GM12878 (cell line): ENCODE results near the gene TMEM161B. TPM values are rescaled to one million over a fixed set of nuclear protein-coding genes. Genes with fewer than 3 reads are reported as not detected.

Source experiments
- ATAC-seq: fragments of 200-7000 bp; cut with Tn5 transposase; 3 replicates; pipeline ENCODE4 v1.9.1; 2020; ENCODE audit warnings: mild to moderate bottlenecking, moderate library complexity
- BruUV-seq: library from RNA; stranded (reverse); fragments of 400-500 nt; replicated peaks from 2 replicates; lab custom pipeline; 2021; lab: Mats Ljungman, UMichigan
- CTCF ChIA-PET: fragments of 300-600 bp; sonication (Branson Sonifier 250); formaldehyde crosslinking; extraction: SDS; loops from one replicate; lab custom pipeline; 2021; ENCODE audit warnings: inconsistent platforms; lab: Yijun Ruan, JAX
- POLR2A ChIA-PET: fragments of 350-600 bp; formaldehyde crosslinking; extraction: SDS; loops from one replicate; lab custom pipeline; 2021; ENCODE audit warnings: inconsistent platforms; lab: Charles Lee
- RAD21 ChIA-PET: fragments of 300-600 bp; sonication (Branson Sonifier 250); formaldehyde crosslinking; loops from one replicate; lab custom pipeline; 2023; ENCODE audit warnings: antibody characterized with exemption; ENCODE audit not compliant: unreplicated experiment; lab: Charles Lee
- SMC1A ChIA-PET: fragments of 300-600 bp; sonication (Branson Sonifier 250); formaldehyde crosslinking; loops from one replicate; lab custom pipeline; 2023; ENCODE audit not compliant: unreplicated experiment, uncharacterized antibody; lab: Charles Lee
- DNase-seq: peaks from one replicate; pipeline ENCODE4 v3.0.0-alpha.2; 2011; ENCODE audit warnings: low read depth, low spot score
- FAIRE-seq: peaks from 3 replicates; lab custom pipeline; 2011; peaks lifted over from hg19 to GRCh38; lab: Jason Lieb, UNC
- H2AFZ ChIP-seq: 2 replicates; pipeline ENCODE4 v1.6.0; 2011; ENCODE audit warnings: low read depth, low read length, control low read depth; ENCODE audit not compliant: control insufficient read depth
- H3K27ac ChIP-seq: 2 replicates; pipeline ENCODE4 v1.5.1; 2011; ENCODE audit warnings: control low read depth; ENCODE audit not compliant: control insufficient read depth, insufficient read depth
- H3K27me3 ChIP-seq, 2 experiments: replicated peaks in 1 of 2; 2 replicates each; pipeline versions ENCODE4 v1.6.0 to v1.6.1; 2011; ENCODE audit warnings: low read length in 1 of 2; ENCODE audit not compliant: control insufficient read depth in 2 of 2, insufficient read depth in 2 of 2
- H3K36me3 ChIP-seq, 2 experiments: 2 replicates each; pipeline ENCODE4 v1.5.1; 2011; ENCODE audit warnings: low read length in 1 of 2; ENCODE audit not compliant: control insufficient read depth in 2 of 2, insufficient read depth in 2 of 2
- H3K4me1 ChIP-seq: 2 replicates; pipeline ENCODE4 v1.6.1; 2011; ENCODE audit warnings: mild to moderate bottlenecking, low read length, moderate library complexity, mixed read lengths; ENCODE audit not compliant: control insufficient read depth, insufficient read depth
- H3K4me2 ChIP-seq: 2 replicates; pipeline ENCODE4 v1.6.0; 2011; ENCODE audit warnings: control low read depth; ENCODE audit not compliant: control insufficient read depth, insufficient read depth
- H3K4me3 ChIP-seq: fragments of 200-600 bp; sonication (generic); 2 replicates; pipeline ENCODE4 v1.5.1; 2016
- H3K79me2 ChIP-seq: 2 replicates; pipeline ENCODE4 v1.6.0; 2011; ENCODE audit warnings: low read length; ENCODE audit not compliant: control insufficient read depth, insufficient read depth
- H3K9ac ChIP-seq: 2 replicates; pipeline ENCODE4 v1.8.0; 2011; ENCODE audit warnings: low read length, control low read depth, mixed read lengths; ENCODE audit not compliant: control insufficient read depth, insufficient read depth
- H3K9me3 ChIP-seq: replicated peaks from 3 replicates; pipeline ENCODE4 v1.5.1; 2011; ENCODE audit warnings: mild to moderate bottlenecking, low read length; ENCODE audit not compliant: control insufficient read depth, insufficient read depth
- H4K20me1 ChIP-seq: 2 replicates; pipeline ENCODE4 v1.6.0; 2011; ENCODE audit not compliant: control insufficient read depth, insufficient read depth
- BCL11A ChIP-seq: IDR thresholded peaks from 2 replicates; pipeline ENCODE4 v1.6.1; 2011; ENCODE audit warnings: low read depth, low read length
- CUX1 ChIP-seq: IDR thresholded peaks from 2 replicates; pipeline ENCODE4 v1.6.1; 2012; ENCODE audit warnings: improper control_type of control experiment, low read depth, low read length; ENCODE audit not compliant: insufficient replicate concordance
- ETV6 ChIP-seq, 2 experiments: fragments of 450-650 bp in 1 of 2; IDR thresholded peaks in 1 of 2; conservative IDR thresholded peaks in 1 of 2; 2 replicates each; pipeline ENCODE4 v1.6.1; 2014; ENCODE audit warnings: antibody characterized with exemption in 1 of 2, borderline replicate concordance in 1 of 2, low read depth in 1 of 2, mild to moderate bottlenecking in 1 of 2, moderate library complexity in 1 of 2
- GABPA ChIP-seq: IDR thresholded peaks from 2 replicates; pipeline ENCODE4 v1.6.1; 2014; ENCODE audit warnings: antibody characterized with exemption, low read depth, mild to moderate bottlenecking, inconsistent platforms
- GATAD2B ChIP-seq: fragments of 450-650 bp; conservative IDR thresholded peaks from 2 replicates; pipeline ENCODE4 v1.6.1; 2017; ENCODE audit warnings: low read depth, mild to moderate bottlenecking, moderate library complexity
- HDAC2 ChIP-seq: fragments of 200-600 bp; sonication (generic); IDR thresholded peaks from 2 replicates; pipeline ENCODE4 v1.6.1; 2017
- HDAC6 ChIP-seq: fragments of 200-600 bp; sonication (generic); IDR thresholded peaks from one replicate; pipeline ENCODE4 v1.8.0; 2017; ENCODE audit warnings: antibody characterized with exemption; ENCODE audit not compliant: unreplicated experiment
- KLF5 ChIP-seq: fragments of 450-650 bp; IDR thresholded peaks from 2 replicates; pipeline ENCODE4 v1.6.1; 2014; ENCODE audit warnings: mild to moderate bottlenecking; ENCODE audit not compliant: partially characterized antibody
- RB1 ChIP-seq: fragments of 450-650 bp; formaldehyde crosslinking; IDR thresholded peaks from 2 replicates; pipeline ENCODE4 v1.6.1; 2017; ENCODE audit warnings: mild to moderate bottlenecking, borderline replicate concordance
- YBX1 ChIP-seq: fragments of 450-650 bp; IDR thresholded peaks from 2 replicates; pipeline ENCODE4 v1.6.1; 2016; ENCODE audit warnings: antibody characterized with exemption
- ZNF687 ChIP-seq: fragments of 450-650 bp; IDR thresholded peaks from 2 replicates; pipeline ENCODE4 v1.6.1; 2017; ENCODE audit warnings: mild to moderate bottlenecking, moderate library complexity
- WGBS: methylation state at CpG from one replicate; pipeline ENCODE4 v1.1.6; 2016; ENCODE audit warnings: low lambda C conversion rate; ENCODE audit not compliant: insufficient replicate concordance, insufficient coverage; ENCODE audit errors: missing lambda C conversion rate; 5-methylcytosine and 5-hydroxymethylcytosine counted together
- in situ Hi-C: fragments of 300-500 bp; cut with MboI; formaldehyde crosslinking; loops from 9 replicates; pipeline ENCODE4 v1.14.3; 2018; ENCODE audit warnings: mixed read lengths
- intact Hi-C: fragments of 100-400 bp; cut with micrococcal nuclease; formaldehyde crosslinking; loops from one replicate; pipeline ENCODE4 v1.14.2; 2022; ENCODE audit not compliant: unreplicated experiment
- polyA plus RNA-seq, 11 experiments: library from polyadenylated mRNA; depleted of rRNA in 4 of 11; unstranded in 6 of 11; stranded (reverse) in 5 of 11; fragments of >200 nt; fragmentation: Nextera tagmentation in 4 of 11; fragmentation: Illumina TruSeq in 1 of 11; extraction: Ambion mirVana in 4 of 11; extraction: Trizol in 1 of 11; gene quantifications; 1 replicate in 1 of 11; 2 replicates in 10 of 11; pipeline versions ENCODE4 v1.2.1 to v1.2.3, GENCODE V29; 2011 to 2016; ENCODE audit warnings: inconsistent platforms in 2 of 11, missing spikeins in 2 of 11, low read depth in 1 of 11
- total RNA-seq, 4 experiments: library from RNA; depleted of rRNA in 3 of 4; stranded (reverse); fragments of >200 nt in 3 of 4; fragmentation: Illumina TruSeq in 1 of 4; extraction: Trizol in 1 of 4; gene quantifications; 2 replicates each; pipeline versions ENCODE4 v1.2.1 to v1.2.3, GENCODE V29; 2013 to 2021

TMEM161B gene
- total and polyA plus RNA-seq, 10 of the 15 experiments (the other 5 are each of a cell fraction or from before 2014, with no cell fraction given): 13.8 to 38.9 (median 25.0) TPM

- Histone ChIP-seq H3K4me1 (no peaks in the 10 kb centered on the region), H3K27ac (no peak overlapping the region), H3K79me2 (no peaks in the 10 kb centered on the region), H2AFZ (no peak overlapping the region), H3K4me3 (no peak overlapping the region), H3K27me3 (peaks cover 11 to 30% of the 10 kb centered on the region in 2 experiments), H3K4me2 (no peak overlapping the region), H3K9ac (no peak overlapping the region), H4K20me1 (no peaks in the 10 kb centered on the region; the same call in 1 of the 2 replicates), H3K9me3 (no peaks in the 10 kb centered on the region; the same call in 2 of the 3 replicates), H3K36me3 (no peaks in the 10 kb centered on the region)
- ChIA-PET CTCF (no interaction called here), SMC1A (interaction anchor here (1.0 kb wide), 1 partner anchor 11 kb away, joined by 3 read pairs; no protein-coding TSS in a partner anchor), RAD21 (interaction anchor here (1.1 to 1.8 kb wide), 2 partner anchors 535 to 546 kb away, joined by 3 to 5 read pairs; no protein-coding TSS in a partner anchor), POLR2A (no interaction called here)
- no peak for DNase-seq
- in situ Hi-C loops (no loop called here), intact Hi-C loops (no loop called here)
- TF ChIP-seq GABPA (no peak), RB1 (no peak), GATAD2B (no peak), HDAC6 (no peak), KLF5 (no peak), YBX1 (no peak), ETV6 (conservative IDR thresholded peaks at IDR 0.05 in 1 of 2, IDR thresholded peaks at IDR 0.05 in 1 of 2; ENCODE audit: borderline replicate concordance in 1 of 2, low read depth in 1 of 2) (no peak), HDAC2 (no peak), CUX1 (no peak), ZNF687 (no peak), BCL11A (no peak)
- FAIRE-seq: no peak
- WGBS: 28% methylated on average over 16 of the region's 16 CpGs
- BruUV-seq: no TSS peak
- no peak for ATAC-seq
Measured at GRCh38 chr5:88145221-88145610, 123.4 kb downstream of the TMEM161B start.
